SK-N-SH (cell line): ENCODE data around the gene IFT20. TPM values are rescaled to one million over a fixed set of nuclear protein-coding genes. Genes with fewer than 3 reads are reported as not detected.

Experiments
- CTCF ChIA-PET: fragments of 300-600, 350-600 bp; formaldehyde crosslinking; extraction: SDS; loops from one replicate; lab custom pipeline; 2021; lab: Yijun Ruan, JAX
- POLR2A ChIA-PET: fragments of 350-600 bp; sonication (Branson Sonifier 250); formaldehyde crosslinking; extraction: SDS; loops from one replicate; lab custom pipeline; 2020; ENCODE audit warnings: antibody characterized with exemption, inconsistent platforms; lab: Yijun Ruan, JAX
- DNase-seq: peaks from one replicate; pipeline ENCODE4 v3.0.0; 2012
- H2AFZ ChIP-seq: fragments of 200-600 bp; sonication (generic); 2 replicates; pipeline ENCODE4 v1.8.1; 2016; ENCODE audit warnings: antibody characterized with exemption, mild to moderate bottlenecking, low read depth
- H3F3A ChIP-seq: fragments of 200-600 bp; sonication (generic); replicated peaks from 2 replicates; pipeline ENCODE3; 2016; ENCODE audit warnings: antibody characterized with exemption, mild to moderate bottlenecking; ENCODE audit not compliant: insufficient read depth
- H3K27ac ChIP-seq, 2 experiments: fragments of 200-500 bp in 1 of 2; fragments of 200-600 bp in 1 of 2; sonication (Bioruptor generic) in 1 of 2; sonication (generic), shearing (Covaris generic) in 1 of 2; 2 replicates each; pipeline versions ENCODE4 v1.5.1 to v1.6.1; 2014 to 2016; ENCODE audit warnings: low read depth in 2 of 2, inconsistent platforms in 1 of 2, low read length in 1 of 2, mild to moderate bottlenecking in 1 of 2, mixed read lengths in 1 of 2
- H3K27me3 ChIP-seq: fragments of 200-600 bp; sonication (generic), shearing (Covaris generic); 2 replicates; pipeline ENCODE4 v1.6.1; 2016; ENCODE audit warnings: mixed run types; ENCODE audit not compliant: insufficient read depth
- H3K36me3 ChIP-seq, 2 experiments: fragments of 200-500 bp in 1 of 2; fragments of 200-600 bp in 1 of 2; sonication (Bioruptor generic) in 1 of 2; sonication (generic) in 1 of 2; replicated peaks in 1 of 2; 2 replicates each; pipeline versions ENCODE3 to v1.5.1; 2014 to 2016; ENCODE audit warnings: low read length in 1 of 2, mild to moderate bottlenecking in 1 of 2; ENCODE audit not compliant: insufficient read depth in 2 of 2, control insufficient read depth in 1 of 2
- H3K4me1 ChIP-seq, 2 experiments: fragments of 200-500 bp in 1 of 2; fragments of 200-600 bp in 1 of 2; sonication (Bioruptor generic) in 1 of 2; sonication (generic), shearing (Covaris generic) in 1 of 2; 2 replicates each; pipeline versions ENCODE4 v1.5.1 to v1.6.1; 2014 to 2016; ENCODE audit warnings: low read depth in 1 of 2, low read length in 1 of 2, mixed run types in 1 of 2; ENCODE audit not compliant: insufficient read depth in 2 of 2, control insufficient read depth in 1 of 2
- H3K4me2 ChIP-seq: fragments of 200-600 bp; sonication (generic), shearing (Covaris generic); 2 replicates; pipeline ENCODE4 v1.6.1; 2017; ENCODE audit warnings: mixed run types
- H3K4me3 ChIP-seq, 2 experiments: fragments of 200-500 bp in 1 of 2; fragments of 200-600 bp in 1 of 2; sonication (Bioruptor generic) in 1 of 2; sonication (generic), shearing (Covaris generic) in 1 of 2; 2 replicates each; pipeline versions ENCODE4 v1.5.1 to v1.8.1; 2014 to 2016; ENCODE audit warnings: low read depth in 2 of 2, inconsistent platforms in 1 of 2, low read length in 1 of 2, mild to moderate bottlenecking in 1 of 2, mixed read lengths in 1 of 2, moderate library complexity in 1 of 2
- H3K79me2 ChIP-seq: fragments of 200-600 bp; sonication (generic); 2 replicates; pipeline ENCODE4 v1.8.1; 2017; ENCODE audit warnings: mild to moderate bottlenecking; ENCODE audit not compliant: insufficient read depth
- H3K9ac ChIP-seq: fragments of 200-600 bp; sonication (generic); 2 replicates; pipeline ENCODE4 v1.6.1; 2017; ENCODE audit warnings: mixed run types
- H3K9me2 ChIP-seq: fragments of 200-600 bp; sonication (generic); 2 replicates; pipeline ENCODE4 v1.6.1; 2017; ENCODE audit warnings: mixed run types
- H3K9me3 ChIP-seq: fragments of 200-600 bp; sonication (generic); 2 replicates; pipeline ENCODE4 v1.6.1; 2017; ENCODE audit warnings: mixed run types, mild to moderate bottlenecking, moderate library complexity
- H4K20me1 ChIP-seq: fragments of 200-600 bp; sonication (generic); 2 replicates; pipeline ENCODE4 v1.6.1; 2017; ENCODE audit warnings: mild to moderate bottlenecking, mixed run types; ENCODE audit not compliant: insufficient read depth
- CHD2 ChIP-seq: fragments of 150-350 bp; IDR thresholded peaks from 2 replicates; pipeline ENCODE4 v1.6.1; 2018; ENCODE audit warnings: low read length; ENCODE audit not compliant: partially characterized antibody
- ELF1 ChIP-seq: IDR thresholded peaks from 2 replicates; pipeline ENCODE4 v1.4.0; 2012
- FOXJ3 ChIP-seq: sonication (generic); formaldehyde crosslinking; IDR thresholded peaks from 2 replicates; pipeline ENCODE4 v1.5.1; 2020; ENCODE audit warnings: mild to moderate bottlenecking, missing genetic modification reagents
- GATA2 ChIP-seq: sonication (generic); formaldehyde crosslinking; IDR thresholded peaks from 2 replicates; pipeline ENCODE4 v1.5.0; 2020; ENCODE audit warnings: mild to moderate bottlenecking, missing genetic modification reagents
- IRF3 ChIP-seq: fragments of 150-350 bp; IDR thresholded peaks from 2 replicates; pipeline ENCODE4 v1.6.1; 2016; ENCODE audit warnings: mild to moderate bottlenecking, low read depth, low read length
- MEF2A ChIP-seq: IDR thresholded peaks from 2 replicates; pipeline ENCODE4 v1.4.0; 2012; ENCODE audit warnings: low read depth, borderline replicate concordance
- MXI1 ChIP-seq: IDR thresholded peaks from 2 replicates; pipeline ENCODE4 v1.6.1; 2012; ENCODE audit warnings: mild to moderate bottlenecking, low read depth, low read length, improper control_type of control experiment
- NRF1 ChIP-seq: IDR thresholded peaks from 2 replicates; pipeline ENCODE4 v1.6.1; 2012; ENCODE audit warnings: low read depth, mild to moderate bottlenecking, low read length
- RAD21 ChIP-seq: IDR thresholded peaks from 2 replicates; pipeline ENCODE4 v1.6.1; 2012; ENCODE audit warnings: mild to moderate bottlenecking, low read length
- RCOR1 ChIP-seq: fragments of 150-350 bp; IDR thresholded peaks from 2 replicates; pipeline ENCODE4 v1.6.1; 2017; ENCODE audit warnings: antibody characterized with exemption, low read length
- RFX5 ChIP-seq: IDR thresholded peaks from 2 replicates; pipeline ENCODE4 v1.6.1; 2012; ENCODE audit warnings: mild to moderate bottlenecking, improper control_type of control experiment, low read length
- TAF1 ChIP-seq: IDR thresholded peaks from 2 replicates; pipeline ENCODE4 v1.6.1; 2012; ENCODE audit warnings: low read depth, mild to moderate bottlenecking, low read length, moderate library complexity, borderline replicate concordance
- TEAD4 ChIP-seq: IDR thresholded peaks from 2 replicates; pipeline ENCODE4 v1.4.0; 2012; ENCODE audit warnings: mild to moderate bottlenecking, borderline replicate concordance; ENCODE audit not compliant: insufficient read depth
- USF1 ChIP-seq: IDR thresholded peaks from 2 replicates; pipeline ENCODE4 v1.4.0; 2012; ENCODE audit warnings: low read depth, borderline replicate concordance
- USF2 ChIP-seq: fragments of 150-350 bp; IDR thresholded peaks from 2 replicates; pipeline ENCODE4 v1.6.1; 2017; ENCODE audit warnings: antibody characterized with exemption, low read length, low read depth, borderline replicate concordance
- WGBS: methylation state at CpG from one replicate; pipeline ENCODE4 v1.1.6; 2017; ENCODE audit warnings: low lambda C conversion rate; 5-methylcytosine and 5-hydroxymethylcytosine counted together
- polyA plus RNA-seq, 3 experiments: library from polyadenylated mRNA; depleted of rRNA; stranded (reverse); fragments of >200 nt; gene quantifications; 2 replicates each; pipeline ENCODE4 v1.2.3, GENCODE V29; 2012

The IFT20 gene
- polyA plus RNA-seq, 1 of the 3 experiments (the other 2 are of a cell fraction): 75.6 TPM

- H3K27me3 ChIP-seq: no peaks in the 10 kb centered on the region
- DNase-seq: no peak
- H3K4me2 ChIP-seq: peak overlapping the region; percentile 94
- H3K79me2 ChIP-seq: peaks cover 41% of the 10 kb centered on the region
- H3K27ac ChIP-seq: peak overlapping the region; percentile 34 to 69; a peak in 2 of 4 replicates
- peak overlapping the region; percentile 94 for H3K9ac ChIP-seq
- no peaks in the 10 kb centered on the region for H3K9me2 ChIP-seq
- peaks cover 14 to 15% of the 10 kb centered on the region in 2 experiments; a peak in 3 of 4 replicates for H3K4me1 ChIP-seq
- peak overlapping the region; percentile 93 to 99 for H3K4me3 ChIP-seq
- WGBS: 0% methylated on average over 4 of the region's 4 CpGs
- no peak for TF ChIP-seq MXI1
- TF ChIP-seq RFX5: no peak
- no peak for TF ChIP-seq GATA2 (CRISPR knock-in tag)
- no peak for TF ChIP-seq RCOR1
- no peak for TF ChIP-seq ELF1
- TF ChIP-seq NRF1: no peak
- TF ChIP-seq RAD21: no peak
- TF ChIP-seq MEF2A: no peak
- TF ChIP-seq TAF1: no peak
- TF ChIP-seq TEAD4: no peak
- TF ChIP-seq CHD2: no peak
- no peak for TF ChIP-seq FOXJ3 (CRISPR knock-in tag)
- TF ChIP-seq USF1: no peak
- no peak for TF ChIP-seq USF2
- no peak for TF ChIP-seq IRF3
- no peaks in the 10 kb centered on the region for H4K20me1 ChIP-seq
- H3K36me3 ChIP-seq: peaks cover 47% of the 10 kb centered on the region in 2 experiments
- no peaks in the 10 kb centered on the region for H3K9me3 ChIP-seq
- H3F3A ChIP-seq: no peaks in the 10 kb centered on the region
- ChIA-PET CTCF (interaction anchor here (0.8 to 2.1 kb wide), 5 partner anchors 11 to 59 kb away, joined by 3 to 7 read pairs (median 5); partner anchors contain the start of genes IFT20, TNFAIP1 and VTN), POLR2A (interaction anchor here (1.0 to 3.0 kb wide), 5 partner anchors 9 to 22 kb away, joined by 3 to 34 read pairs (median 15); partner anchors contain the start of genes IFT20, SARM1, TNFAIP1 and VTN)
- H2AFZ ChIP-seq: peak overlapping the region; percentile 76; the same call in 1 of the 2 replicates
Measured at GRCh38 chr17:28357901-28358197, 22.6 kb upstream of the IFT20 start.
